Measurements from ENCODE around the gene ELAVL1. TPM values are rescaled to one million over a fixed set of nuclear protein-coding genes. Genes with fewer than 3 reads are reported as not detected.

Gene ELAVL1
- total and polyA plus RNA-seq, 2 experiments from 2014 or later = 81.6 to 143 TPM

GRCh38 chr19:7947939-7948338, 57.5 kb downstream of the ELAVL1 start:
- H2AFZ ChIP-seq = no peak overlapping the region
- H3K4me3 ChIP-seq = no peak overlapping the region
- H3K79me2 ChIP-seq (replicated peaks; ENCODE audit: insufficient read depth) = peaks cover 14% of the 10 kb centered on the region
- Mint-ChIP-seq H3K9me3 (peaks cover 14% of the 10 kb centered on the region), H3K4me3 (no peak overlapping the region), H3K27ac (no peak overlapping the region), H3K36me3 (ENCODE audit: low read depth) (peaks cover 29% of the 10 kb centered on the region), H3K27me3 (ENCODE audit: insufficient read depth, low read depth, poor library complexity) (peaks cover 19% of the 10 kb centered on the region), H3K4me1 (peaks cover 7% of the 10 kb centered on the region)
- no peaks in the 10 kb centered on the region; the same call in 1 of the 2 replicates for H3F3A ChIP-seq (replicated peaks; ENCODE audit: low read depth)
- no peaks in the 10 kb centered on the region for H3K9me2 ChIP-seq (ENCODE audit: insufficient read depth)
- H4K20me1 ChIP-seq (replicated peaks; ENCODE audit: insufficient read depth) = peaks cover 3% of the 10 kb centered on the region; the same call in 1 of the 2 replicates
- TF ChIP-seq REST (IDR thresholded peaks at IDR 0.05; ENCODE audit: unreplicated experiment) = no peak
- no peak for TF ChIP-seq EZH2 (IDR thresholded peaks at IDR 0.05; ENCODE audit: low read depth, unreplicated experiment)
- no peak for TF ChIP-seq NANOG (IDR thresholded peaks at IDR 0.05; ENCODE audit: borderline replicate concordance)
- TF ChIP-seq, protein P1, sequence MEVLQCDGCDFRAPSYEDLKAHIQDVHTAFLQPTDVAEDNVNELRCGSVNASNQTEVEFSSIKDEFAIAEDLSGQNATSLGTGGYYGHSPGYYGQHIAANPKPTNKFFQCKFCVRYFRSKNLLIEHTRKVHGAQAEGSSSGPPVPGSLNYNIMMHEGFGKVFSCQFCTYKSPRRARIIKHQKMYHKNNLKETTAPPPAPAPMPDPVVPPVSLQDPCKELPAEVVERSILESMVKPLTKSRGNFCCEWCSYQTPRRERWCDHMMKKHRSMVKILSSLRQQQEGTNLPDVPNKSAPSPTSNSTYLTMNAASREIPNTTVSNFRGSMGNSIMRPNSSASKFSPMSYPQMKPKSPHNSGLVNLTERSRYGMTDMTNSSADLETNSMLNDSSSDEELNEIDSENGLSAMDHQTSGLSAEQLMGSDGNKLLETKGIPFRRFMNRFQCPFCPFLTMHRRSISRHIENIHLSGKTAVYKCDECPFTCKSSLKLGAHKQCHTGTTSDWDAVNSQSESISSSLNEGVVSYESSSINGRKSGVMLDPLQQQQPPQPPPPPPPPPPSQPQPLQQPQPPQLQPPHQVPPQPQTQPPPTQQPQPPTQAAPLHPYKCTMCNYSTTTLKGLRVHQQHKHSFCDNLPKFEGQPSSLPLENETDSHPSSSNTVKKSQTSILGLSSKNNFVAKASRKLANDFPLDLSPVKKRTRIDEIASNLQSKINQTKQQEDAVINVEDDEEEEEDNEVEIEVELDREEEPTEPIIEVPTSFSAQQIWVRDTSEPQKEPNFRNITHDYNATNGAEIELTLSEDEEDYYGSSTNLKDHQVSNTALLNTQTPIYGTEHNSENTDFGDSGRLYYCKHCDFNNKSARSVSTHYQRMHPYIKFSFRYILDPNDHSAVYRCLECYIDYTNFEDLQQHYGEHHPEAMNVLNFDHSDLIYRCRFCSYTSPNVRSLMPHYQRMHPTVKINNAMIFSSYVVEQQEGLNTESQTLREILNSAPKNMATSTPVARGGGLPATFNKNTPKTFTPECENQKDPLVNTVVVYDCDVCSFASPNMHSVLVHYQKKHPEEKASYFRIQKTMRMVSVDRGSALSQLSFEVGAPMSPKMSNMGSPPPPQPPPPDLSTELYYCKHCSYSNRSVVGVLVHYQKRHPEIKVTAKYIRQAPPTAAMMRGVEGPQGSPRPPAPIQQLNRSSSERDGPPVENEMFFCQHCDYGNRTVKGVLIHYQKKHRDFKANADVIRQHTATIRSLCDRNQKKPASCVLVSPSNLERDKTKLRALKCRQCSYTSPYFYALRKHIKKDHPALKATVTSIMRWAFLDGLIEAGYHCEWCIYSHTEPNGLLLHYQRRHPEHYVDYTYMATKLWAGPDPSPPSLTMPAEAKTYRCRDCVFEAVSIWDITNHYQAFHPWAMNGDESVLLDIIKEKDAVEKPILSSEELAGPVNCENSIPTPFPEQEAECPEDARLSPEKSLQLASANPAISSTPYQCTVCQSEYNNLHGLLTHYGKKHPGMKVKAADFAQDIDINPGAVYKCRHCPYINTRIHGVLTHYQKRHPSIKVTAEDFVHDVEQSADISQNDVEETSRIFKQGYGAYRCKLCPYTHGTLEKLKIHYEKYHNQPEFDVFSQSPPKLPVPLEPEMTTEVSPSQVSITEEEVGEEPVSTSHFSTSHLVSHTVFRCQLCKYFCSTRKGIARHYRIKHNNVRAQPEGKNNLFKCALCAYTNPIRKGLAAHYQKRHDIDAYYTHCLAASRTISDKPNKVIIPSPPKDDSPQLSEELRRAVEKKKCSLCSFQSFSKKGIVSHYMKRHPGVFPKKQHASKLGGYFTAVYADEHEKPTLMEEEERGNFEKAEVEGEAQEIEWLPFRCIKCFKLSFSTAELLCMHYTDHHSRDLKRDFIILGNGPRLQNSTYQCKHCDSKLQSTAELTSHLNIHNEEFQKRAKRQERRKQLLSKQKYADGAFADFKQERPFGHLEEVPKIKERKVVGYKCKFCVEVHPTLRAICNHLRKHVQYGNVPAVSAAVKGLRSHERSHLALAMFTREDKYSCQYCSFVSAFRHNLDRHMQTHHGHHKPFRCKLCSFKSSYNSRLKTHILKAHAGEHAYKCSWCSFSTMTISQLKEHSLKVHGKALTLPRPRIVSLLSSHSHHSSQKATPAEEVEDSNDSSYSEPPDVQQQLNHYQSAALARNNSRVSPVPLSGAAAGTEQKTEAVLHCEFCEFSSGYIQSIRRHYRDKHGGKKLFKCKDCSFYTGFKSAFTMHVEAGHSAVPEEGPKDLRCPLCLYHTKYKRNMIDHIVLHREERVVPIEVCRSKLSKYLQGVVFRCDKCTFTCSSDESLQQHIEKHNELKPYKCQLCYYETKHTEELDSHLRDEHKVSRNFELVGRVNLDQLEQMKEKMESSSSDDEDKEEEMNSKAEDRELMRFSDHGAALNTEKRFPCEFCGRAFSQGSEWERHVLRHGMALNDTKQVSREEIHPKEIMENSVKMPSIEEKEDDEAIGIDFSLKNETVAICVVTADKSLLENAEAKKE (CRISPR knock-in tag; IDR thresholded peaks at IDR 0.05) = no peak
- TF ChIP-seq ZNF331 (CRISPR knock-in tag; IDR thresholded peaks at IDR 0.05; ENCODE audit: low read depth) = no peak
- TF ChIP-seq JUNB (IDR thresholded peaks at IDR 0.05; ENCODE audit: unreplicated experiment) = no peak
- no peak for TF ChIP-seq CTCF (conservative IDR thresholded peaks at IDR 0.05; ENCODE audit: low read depth in 2 of 2)
- TF ChIP-seq STAT1 (IDR thresholded peaks at IDR 0.05; ENCODE audit: unreplicated experiment) = no peak
- no peak for TF ChIP-seq POLR2AphosphoS5 (IDR thresholded peaks at IDR 0.05; ENCODE audit: low read depth)
- no peak for TF ChIP-seq ETS1 (IDR thresholded peaks at IDR 0.05)
- no peak for TF ChIP-seq CREB1 (CRISPR knock-in tag; IDR thresholded peaks at IDR 0.05; ENCODE audit: low read depth)
- TF ChIP-seq EZH2phosphoT487 (IDR thresholded peaks at IDR 0.05; ENCODE audit: unreplicated experiment) = no peak
- TF ChIP-seq ZNF114 (CRISPR knock-in tag; IDR thresholded peaks at IDR 0.05) = no peak
- H3K36me3 ChIP-seq (ENCODE audit: insufficient read depth) = 0 out of 2 replicates have a peak, but pooled peaks cover 5% of the 10 kb centered on the region
- H3K27me3 ChIP-seq (ENCODE audit: insufficient read depth) = no peaks in the 10 kb centered on the region
- no peak overlapping the region for H3K4me2 ChIP-seq
- no peaks in the 10 kb centered on the region; the same call in 1 of the 2 replicates for H3K4me1 ChIP-seq (ENCODE audit: insufficient read depth)
- no peak for ATAC-seq
- H3K27ac ChIP-seq (ENCODE audit: low read depth) = no peak overlapping the region
- no peak for DNase-seq (ENCODE audit: low spot score)
